Measurements from ENCODE around the gene HACL1.

GRCh38 chr3:15522016-15522415 is 79.4 kb downstream of the HACL1 start:
- TF ChIP-seq, protein P1, sequence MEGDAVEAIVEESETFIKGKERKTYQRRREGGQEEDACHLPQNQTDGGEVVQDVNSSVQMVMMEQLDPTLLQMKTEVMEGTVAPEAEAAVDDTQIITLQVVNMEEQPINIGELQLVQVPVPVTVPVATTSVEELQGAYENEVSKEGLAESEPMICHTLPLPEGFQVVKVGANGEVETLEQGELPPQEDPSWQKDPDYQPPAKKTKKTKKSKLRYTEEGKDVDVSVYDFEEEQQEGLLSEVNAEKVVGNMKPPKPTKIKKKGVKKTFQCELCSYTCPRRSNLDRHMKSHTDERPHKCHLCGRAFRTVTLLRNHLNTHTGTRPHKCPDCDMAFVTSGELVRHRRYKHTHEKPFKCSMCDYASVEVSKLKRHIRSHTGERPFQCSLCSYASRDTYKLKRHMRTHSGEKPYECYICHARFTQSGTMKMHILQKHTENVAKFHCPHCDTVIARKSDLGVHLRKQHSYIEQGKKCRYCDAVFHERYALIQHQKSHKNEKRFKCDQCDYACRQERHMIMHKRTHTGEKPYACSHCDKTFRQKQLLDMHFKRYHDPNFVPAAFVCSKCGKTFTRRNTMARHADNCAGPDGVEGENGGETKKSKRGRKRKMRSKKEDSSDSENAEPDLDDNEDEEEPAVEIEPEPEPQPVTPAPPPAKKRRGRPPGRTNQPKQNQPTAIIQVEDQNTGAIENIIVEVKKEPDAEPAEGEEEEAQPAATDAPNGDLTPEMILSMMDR (IDR thresholded peaks at IDR 0.05 in 8 of 11, conservative IDR thresholded peaks at IDR 0.05 in 3 of 11) = no peak
- TF ChIP-seq POLR2A (IDR thresholded peaks at IDR 0.05) = no peak
